GM12873 (cell line): ENCODE data around the gene EOLA1.
A peak's percentile ranks its signal among the peaks of the same experiment; 100 is the strongest.

Source experiments
- CTCF ChIP-seq: IDR thresholded peaks from 2 replicates; pipeline ENCODE4 v1.5.1; 2012; ENCODE audit warnings: low read depth, mild to moderate bottlenecking, moderate library complexity, low read length, control low read depth; ENCODE audit not compliant: insufficient read depth; ENCODE audit errors: missing control alignments

Gene EOLA1

GRCh38 chrX:149508467-149508866 is 32.3 kb upstream of the EOLA1 start:
- TF ChIP-seq CTCF, result no peak

- peak; percentile 34 for TF ChIP-seq CTCF
Measured at GRCh38 chrX:149510386-149510785, 30.4 kb upstream of the EOLA1 start.

GRCh38 chrX:149511081-149511480 is 29.7 kb upstream of the EOLA1 start:
- TF ChIP-seq CTCF, result no peak

- peak; percentile 77 for TF ChIP-seq CTCF
Measured at GRCh38 chrX:149512225-149512885, 28.5 kb upstream of the EOLA1 start.

- no peak for TF ChIP-seq CTCF
Measured at GRCh38 chrX:149513825-149514428, 26.9 kb upstream of the EOLA1 start.

- TF ChIP-seq CTCF, result no peak
Measured at GRCh38 chrX:149515954-149516602, 24.7 kb upstream of the EOLA1 start.

- TF ChIP-seq CTCF, result no peak
Measured at GRCh38 chrX:149516604-149517003, 24.2 kb upstream of the EOLA1 start.
